ENCODE results near the gene ZDHHC14. TPM values are rescaled to one million over a fixed set of nuclear protein-coding genes. Genes with fewer than 3 reads are reported as not detected.

Gene ZDHHC14
- total RNA-seq, 1 donor from 2014 or later, result 5.1 TPM

- TF ChIP-seq CTCF (IDR thresholded peaks at IDR 0.05; ENCODE audit: partially characterized antibody, unreplicated experiment), result no peak
- Mint-ChIP-seq H3K27ac (ENCODE audit: unreplicated experiment) (no peak overlapping the region), H3K27me3 (ENCODE audit: unreplicated experiment) (peaks cover 6% of the 10 kb centered on the region), H3K4me1 (ENCODE audit: low read depth, unreplicated experiment) (peaks cover 16% of the 10 kb centered on the region), H3K9me3 (ENCODE audit: unreplicated experiment) (peaks cover 12% of the 10 kb centered on the region), H3K4me3 (ENCODE audit: unreplicated experiment) (no peak overlapping the region), H3K36me3 (ENCODE audit: unreplicated experiment) (peaks cover 8% of the 10 kb centered on the region)
- no peak for DNase-seq
Observed at GRCh38 chr6:157541618-157542413, 160.8 kb downstream of the ZDHHC14 start.

GRCh38 chr6:157542414-157543160, 161.6 kb downstream of the ZDHHC14 start:
- Mint-ChIP-seq H3K27ac (ENCODE audit: unreplicated experiment) (no peak overlapping the region), H3K27me3 (ENCODE audit: unreplicated experiment) (peaks cover 6% of the 10 kb centered on the region), H3K4me1 (ENCODE audit: low read depth, unreplicated experiment) (peaks cover 14% of the 10 kb centered on the region), H3K36me3 (ENCODE audit: unreplicated experiment) (peaks cover 8% of the 10 kb centered on the region), H3K4me3 (ENCODE audit: unreplicated experiment) (no peak overlapping the region), H3K9me3 (ENCODE audit: unreplicated experiment) (peaks cover 12% of the 10 kb centered on the region)
- no peak for DNase-seq
- TF ChIP-seq CTCF (IDR thresholded peaks at IDR 0.05; ENCODE audit: partially characterized antibody, unreplicated experiment), result no peak

GRCh38 chr6:157546321-157546720, 165.3 kb downstream of the ZDHHC14 start:
- no peak overlapping the region for H3K27ac Mint-ChIP-seq (ENCODE audit: unreplicated experiment)

GRCh38 chr6:157547112-157547511, 166.1 kb downstream of the ZDHHC14 start:
- Mint-ChIP-seq H3K27me3 (ENCODE audit: unreplicated experiment) (peaks cover 2% of the 10 kb centered on the region), H3K36me3 (ENCODE audit: unreplicated experiment) (peaks cover 5% of the 10 kb centered on the region), H3K4me3 (ENCODE audit: unreplicated experiment) (no peak overlapping the region), H3K4me1 (ENCODE audit: low read depth, unreplicated experiment) (peaks cover 15% of the 10 kb centered on the region), H3K27ac (ENCODE audit: unreplicated experiment) (no peak overlapping the region), H3K9me3 (ENCODE audit: unreplicated experiment) (peaks cover 4% of the 10 kb centered on the region)
- TF ChIP-seq CTCF (IDR thresholded peaks at IDR 0.05; ENCODE audit: partially characterized antibody, unreplicated experiment), result no peak
- no peak for DNase-seq

More at GRCh38 chr6:157546321-157546720, 165.3 kb downstream of the ZDHHC14 start:
- no peak for TF ChIP-seq CTCF (IDR thresholded peaks at IDR 0.05; ENCODE audit: partially characterized antibody, unreplicated experiment)
- Mint-ChIP-seq H3K4me1 (ENCODE audit: low read depth, unreplicated experiment) (peaks cover 15% of the 10 kb centered on the region), H3K36me3 (ENCODE audit: unreplicated experiment) (peaks cover 8% of the 10 kb centered on the region), H3K9me3 (ENCODE audit: unreplicated experiment) (peaks cover 8% of the 10 kb centered on the region), H3K27me3 (ENCODE audit: unreplicated experiment) (peaks cover 6% of the 10 kb centered on the region), H3K4me3 (ENCODE audit: unreplicated experiment) (no peak overlapping the region)
- DNase-seq, result no peak

All from glutamatergic neuron (in vitro differentiated cells).